K562 (cell line): ENCODE measurements around the gene ANO3. TPM values are rescaled to one million over a fixed set of nuclear protein-coding genes. Genes with fewer than 3 reads are reported as not detected.

Source experiments
- ATAC-seq: fragments of 200-7000 bp; cut with Tn5 transposase; 3 replicates; pipeline ENCODE4 v1.9.1; 2020; ENCODE audit warnings: moderate library complexity
- BruUV-seq: library from RNA; stranded (reverse); fragments of 400-500 nt; replicated peaks from 2 replicates; lab custom pipeline; 2021; lab: Mats Ljungman, UMichigan
- CTCF ChIA-PET: fragments of 300-600 bp; formaldehyde crosslinking; extraction: SDS; loops from one replicate; lab custom pipeline; 2021; ENCODE audit warnings: low intra/inter-chr PET ratio; lab: Yijun Ruan, JAX
- POLR2A ChIA-PET: fragments of 300-600, 350-650 bp; sonication (Branson Sonifier 250); formaldehyde crosslinking; extraction: SDS; loops from one replicate; lab custom pipeline; 2021; ENCODE audit warnings: antibody characterized with exemption, inconsistent platforms; lab: Yijun Ruan, JAX
- DNase-seq, 4 experiments: peaks; one replicate each; pipeline versions ENCODE4 v3.0.0 to v3.0.0-alpha.2; 2011 to 2018; ENCODE audit warnings: low spot score in 3 of 4, mixed read lengths in 3 of 4; ENCODE audit errors: extremely low read depth in 1 of 4
- FAIRE-seq: peaks from 2 replicates; lab custom pipeline; 2011; peaks lifted over from hg19 to GRCh38; lab: Jason Lieb, UNC
- H2AFZ ChIP-seq: 2 replicates; pipeline ENCODE4 v1.6.0; 2011; ENCODE audit warnings: low read depth, low read length, control low read depth, inconsistent platforms
- H3K27ac ChIP-seq: fragments of 200-600 bp; 3 replicates; pipeline ENCODE4 v1.8.0; 2011; ENCODE audit warnings: low read depth, mild to moderate bottlenecking, control low read depth, inconsistent platforms, low read length, moderate library complexity, mixed read lengths; ENCODE audit errors: extremely low read depth
- H3K27me3 ChIP-seq, 2 experiments: fragments of 300-600 bp in 1 of 2; 2 replicates in 1 of 2; 3 replicates in 1 of 2; pipeline versions ENCODE4 v1.6.0 to v1.8.0; 2011; ENCODE audit warnings: inconsistent platforms in 2 of 2, low read length in 2 of 2, mild to moderate bottlenecking in 1 of 2, mixed read lengths in 1 of 2, moderate library complexity in 1 of 2; ENCODE audit not compliant: control insufficient read depth in 2 of 2, insufficient read depth in 2 of 2
- H3K36me3 ChIP-seq: fragments of 300-600 bp; 3 replicates; pipeline ENCODE4 v1.8.0; 2011; ENCODE audit warnings: mild to moderate bottlenecking, low read length, inconsistent platforms; ENCODE audit not compliant: control insufficient read depth, insufficient read depth
- H3K4me1 ChIP-seq, 2 experiments: fragments of 200-600 bp in 1 of 2; replicated peaks in 1 of 2; 2 replicates in 1 of 2; 3 replicates in 1 of 2; pipeline versions ENCODE4 v1.5.1 to v1.8.0; 2011; ENCODE audit warnings: inconsistent platforms in 2 of 2, low read length in 2 of 2, mild to moderate bottlenecking in 1 of 2, mixed read lengths in 1 of 2, moderate library complexity in 1 of 2; ENCODE audit not compliant: control insufficient read depth in 2 of 2, insufficient read depth in 2 of 2
- H3K4me2 ChIP-seq: 2 replicates; pipeline ENCODE4 v1.6.1; 2011; ENCODE audit warnings: low read length, control low read depth, inconsistent platforms, mixed read lengths; ENCODE audit not compliant: insufficient read depth
- H3K4me3 ChIP-seq: fragments of 200-600 bp; sonication (generic), shearing (Covaris generic); 2 replicates; pipeline ENCODE4 v1.5.1; 2016; ENCODE audit warnings: control low read depth, inconsistent platforms
- H3K79me2 ChIP-seq: fragments of 200-600 bp; 3 replicates; pipeline ENCODE4 v1.8.0; 2011; ENCODE audit warnings: low read length, inconsistent platforms; ENCODE audit not compliant: control insufficient read depth, insufficient read depth
- H3K9ac ChIP-seq, 2 experiments: 2 replicates each; pipeline versions ENCODE4 v1.6.0 to v1.6.1; 2011; ENCODE audit warnings: low read depth in 2 of 2, low read length in 2 of 2, control low read depth in 1 of 2, inconsistent platforms in 1 of 2, mild to moderate bottlenecking in 1 of 2, mixed read lengths in 1 of 2; ENCODE audit not compliant: insufficient read depth in 1 of 2
- H3K9me1 ChIP-seq: one replicate; pipeline ENCODE4 v1.6.0; 2011; ENCODE audit warnings: inconsistent platforms, mild to moderate bottlenecking, low read length, moderate library complexity; ENCODE audit not compliant: control insufficient read depth, insufficient read depth
- H3K9me3 ChIP-seq: replicated peaks from 2 replicates; pipeline ENCODE4 v1.5.1; 2011; ENCODE audit warnings: low read depth, low read length, inconsistent platforms; ENCODE audit not compliant: control insufficient read depth, insufficient read depth
- H4K20me1 ChIP-seq: replicated peaks from 2 replicates; pipeline ENCODE4 v1.6.1; 2011; ENCODE audit warnings: low read length, inconsistent platforms, mixed read lengths; ENCODE audit not compliant: control insufficient read depth, insufficient read depth
- CEBPB ChIP-seq: fragments of 450-650 bp; IDR thresholded peaks from 2 replicates; pipeline ENCODE4 v1.6.1; 2016; ENCODE audit warnings: missing genetic modification characterization, missing compliant biosample characterization
- CHCHD3 ChIP-seq: fragments of 250-450 bp; sonication (Bioruptor Pico); IDR thresholded peaks from 2 replicates; pipeline ENCODE4 v2.1.2; 2022; ENCODE audit warnings: mild to moderate bottlenecking
- DDX20 ChIP-seq: fragments of 450-650 bp; IDR thresholded peaks from 2 replicates; pipeline ENCODE4 v1.6.1; 2016; ENCODE audit warnings: missing genetic modification characterization, low read depth, mild to moderate bottlenecking, missing compliant biosample characterization, moderate library complexity
- DNMT1 ChIP-seq: fragments of 450-650 bp; IDR thresholded peaks from 2 replicates; pipeline ENCODE4 v1.6.1; 2016; ENCODE audit warnings: antibody characterized with exemption, mild to moderate bottlenecking
- HDAC6 ChIP-seq: IDR thresholded peaks from 2 replicates; pipeline ENCODE4 v1.6.1; 2012; ENCODE audit warnings: low read depth, mild to moderate bottlenecking, control low read depth, inconsistent platforms, low read length, moderate library complexity
- HNRNPH1 ChIP-seq: fragments of 200-400 bp; formaldehyde crosslinking; optimal IDR thresholded peaks from 2 replicates; pipeline ENCODE3; 2017; ENCODE audit warnings: low read depth, mild to moderate bottlenecking, low read length, moderate library complexity
- ID3 ChIP-seq, 2 experiments: fragments of 250-450 bp in 1 of 2; fragments of 450-650 bp in 1 of 2; sonication (Bioruptor Pico) in 1 of 2; IDR thresholded peaks; 2 replicates each; pipeline versions ENCODE4 v1.6.1 to v1.8.0; 2016 to 2021; ENCODE audit warnings: mild to moderate bottlenecking in 2 of 2, moderate library complexity in 2 of 2, missing compliant biosample characterization in 1 of 2, missing genetic modification characterization in 1 of 2
- KHSRP ChIP-seq: fragments of 450-650 bp; IDR thresholded peaks from 2 replicates; pipeline ENCODE4 v1.6.1; 2017
- MED1 ChIP-seq: sonication (generic); formaldehyde crosslinking; IDR thresholded peaks from 2 replicates; pipeline ENCODE4 v1.8.1; 2023; ENCODE audit warnings: missing genetic modification reagents, borderline replicate concordance
- MYBL2 ChIP-seq, 2 experiments: fragments of 450-650 bp in 1 of 2; sonication (generic) in 1 of 2; formaldehyde crosslinking in 1 of 2; IDR thresholded peaks; 2 replicates each; pipeline versions ENCODE4 v1.6.1 to v1.8.1; 2017 to 2022; ENCODE audit warnings: borderline replicate concordance in 1 of 2, inconsistent platforms in 1 of 2, low read depth in 1 of 2, mild to moderate bottlenecking in 1 of 2, missing genetic modification reagents in 1 of 2, moderate library complexity in 1 of 2
- NCOR1 ChIP-seq: fragments of 450-650 bp; IDR thresholded peaks from 2 replicates; pipeline ENCODE4 v1.6.1; 2016; ENCODE audit warnings: mild to moderate bottlenecking, moderate library complexity
- PREB ChIP-seq: sonication (generic); formaldehyde crosslinking; IDR thresholded peaks from 2 replicates; pipeline ENCODE4 v1.8.1; 2023; ENCODE audit warnings: mild to moderate bottlenecking, missing genetic modification reagents
- RHOXF2B ChIP-seq: fragments of 250-450 bp; sonication (Bioruptor Pico); conservative IDR thresholded peaks from 2 replicates; pipeline ENCODE4 v1.5.1; 2021
- TAF15 ChIP-seq: fragments of 200-400 bp; formaldehyde crosslinking; IDR thresholded peaks from 2 replicates; pipeline ENCODE4 v1.6.1; 2017; ENCODE audit warnings: mild to moderate bottlenecking, low read depth, low read length, moderate library complexity
- ZKSCAN1 ChIP-seq: fragments of 150-350 bp; IDR thresholded peaks from 2 replicates; pipeline ENCODE4 v1.6.1; 2016; ENCODE audit warnings: low read depth, low read length
- ZKSCAN8 ChIP-seq: fragments of 200-800 bp; sonication (Bioruptor generic); IDR thresholded peaks from 2 replicates; pipeline ENCODE4 v1.6.1; 2016; ENCODE audit warnings: missing genetic modification characterization, missing compliant biosample characterization
- ZNF165 ChIP-seq: fragments of 250-450 bp; sonication (Bioruptor Pico); IDR thresholded peaks from 2 replicates; pipeline ENCODE4 v1.4.0; 2020; ENCODE audit warnings: borderline replicate concordance
- ZNF212 ChIP-seq: fragments of 450-650 bp; formaldehyde crosslinking; IDR thresholded peaks from 2 replicates; pipeline ENCODE4 v1.4.0; 2020; ENCODE audit warnings: mild to moderate bottlenecking
- ZNF445 ChIP-seq: fragments of 250-450 bp; sonication (Bioruptor Pico); IDR thresholded peaks from 2 replicates; pipeline ENCODE4 v1.4.0; 2020; ENCODE audit warnings: low read depth, mild to moderate bottlenecking, moderate library complexity
- ZZZ3 ChIP-seq: fragments of 450-650 bp; IDR thresholded peaks from 2 replicates; pipeline ENCODE4 v1.6.1; 2016; ENCODE audit warnings: antibody characterized with exemption, mild to moderate bottlenecking, moderate library complexity
- WGBS: fragments of 100-300 bp; shearing (Covaris generic); methylation state at CpG from one replicate; pipeline ENCODE4 v1.1.6; 2016; ENCODE audit warnings: low coverage, mixed read lengths; ENCODE audit not compliant: insufficient coverage; ENCODE audit errors: missing lambda C conversion rate; 5-methylcytosine and 5-hydroxymethylcytosine counted together
- in situ Hi-C: fragments of 300-500 bp; cut with MboI; formaldehyde crosslinking; loops from 4 replicates; pipeline ENCODE4 v1.15.0; 2018; ENCODE audit warnings: inconsistent platforms, mixed read lengths
- intact Hi-C: fragments of 100-400 bp; cut with micrococcal nuclease; formaldehyde crosslinking; loops from 2 replicates; pipeline ENCODE4 v1.14.2; 2022
- polyA plus RNA-seq, 8 experiments: library from polyadenylated mRNA; depleted of rRNA in 4 of 8; stranded (reverse) in 5 of 8; unstranded in 3 of 8; fragments of >200 nt; fragmentation: Nextera tagmentation in 2 of 8; fragmentation: Illumina TruSeq in 1 of 8; extraction: Ambion mirVana in 2 of 8; extraction: Trizol in 1 of 8; gene quantifications; 2 replicates each; pipeline versions ENCODE4 v1.2.1 to v1.2.3, GENCODE V29; 2011 to 2014; ENCODE audit warnings: inconsistent platforms in 1 of 8, missing spikeins in 1 of 8
- total RNA-seq, 7 experiments: library from RNA; depleted of rRNA in 6 of 7; stranded (reverse); fragments of >200 nt in 6 of 7; fragmentation: Illumina TruSeq in 2 of 7; extraction: Trizol in 2 of 7; gene quantifications; 2 replicates each; pipeline versions ENCODE4 v1.2.1 to v1.2.3, GENCODE V29; 2011 to 2021; ENCODE audit warnings: low replicate concordance in 1 of 7

The ANO3 gene
- total and polyA plus RNA-seq, 9 of the 15 experiments (the other 6 are each of a cell fraction or from before 2014, with no cell fraction given) = 0.01 to 0.13 (median 0.04) TPM; not detected in 1

GRCh38 chr11:26348776-26349175, 16.8 kb downstream of the ANO3 start:
- ChIA-PET CTCF (no interaction called here), POLR2A (no interaction called here)
- H3K79me2 ChIP-seq = no peaks in the 10 kb centered on the region
- no peak overlapping the region for H3K4me3 ChIP-seq
- TF ChIP-seq ZNF212 (CRISPR knock-in tag) (no peak), ZKSCAN8 (CRISPR knock-in tag) (no peak), DDX20 (tag) (no peak), ZZZ3 (no peak), CEBPB (no peak), ZNF445 (CRISPR knock-in tag) (no peak), NCOR1 (no peak), ZKSCAN1 (no peak), HDAC6 (no peak), DNMT1 (no peak), PREB (CRISPR knock-in tag) (no peak), KHSRP (no peak), CHCHD3 (CRISPR knock-in tag) (no peak), ZNF165 (CRISPR knock-in tag) (no peak), HNRNPH1 (no peak), RHOXF2B (CRISPR knock-in tag) (no peak), MED1 (CRISPR knock-in tag) (no peak), ID3 (CRISPR knock-in tag; IDR thresholded peaks at IDR 0.05) (no peak), ID3 (tag; IDR thresholded peaks at IDR 0.05) (no peak), TAF15 (no peak), MYBL2 (IDR thresholded peaks at IDR 0.05; ENCODE audit: low read depth) (no peak), MYBL2 (CRISPR knock-in tag; IDR thresholded peaks at IDR 0.05; ENCODE audit: borderline replicate concordance) (no peak)
- no peak overlapping the region for H3K9ac ChIP-seq
- FAIRE-seq = no peak
- H3K9me1 ChIP-seq = no peaks in the 10 kb centered on the region
- H3K9me3 ChIP-seq = no peaks in the 10 kb centered on the region
- DNase-seq = no peak
- no TSS peak for BruUV-seq
- in situ Hi-C loops (no loop called here), intact Hi-C loops (no loop called here)
- no peak for ATAC-seq
- 1% methylated on average over 5 of the region's 5 CpGs for WGBS
- no peaks in the 10 kb centered on the region for H3K36me3 ChIP-seq
- H3K27ac ChIP-seq = no peak overlapping the region
- H3K4me2 ChIP-seq = no peak overlapping the region
- no peaks in the 10 kb centered on the region for H3K27me3 ChIP-seq
- H2AFZ ChIP-seq = no peak overlapping the region
- no peaks in the 10 kb centered on the region; a peak in 1 of 5 replicates for H3K4me1 ChIP-seq
- no peaks in the 10 kb centered on the region for H4K20me1 ChIP-seq
